NT2/D1 (cell line): ENCODE results near the gene DYRK2.

Experiments
- YY1 ChIP-seq: IDR thresholded peaks from 2 replicates; pipeline ENCODE4 v1.6.1; 2011; ENCODE audit not compliant: insufficient read length, insufficient read depth
- ZNF274 ChIP-seq: IDR thresholded peaks from 2 replicates; pipeline ENCODE4 v1.6.1; 2011; ENCODE audit warnings: mild to moderate bottlenecking, low read depth, low read length

DNA sequence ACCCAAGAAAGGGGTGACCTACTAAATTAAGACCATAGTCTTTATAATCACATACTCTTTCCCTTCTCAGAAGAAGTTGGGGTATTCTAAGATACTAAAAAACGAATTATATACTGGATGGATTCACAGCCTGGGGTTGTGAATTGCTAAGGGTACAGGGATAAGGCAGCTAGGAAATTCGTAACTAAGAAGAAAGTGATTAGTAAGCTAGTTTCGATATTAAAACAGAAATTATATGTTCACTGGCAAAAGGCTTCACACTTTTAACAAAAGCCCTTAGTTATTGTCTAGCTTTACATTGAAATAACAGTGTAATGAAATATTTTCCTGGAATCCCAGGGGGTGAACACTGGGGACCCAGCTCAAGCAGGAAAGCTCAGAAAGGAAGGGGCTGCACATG is 35.5 kb upstream of the DYRK2 start:
- TF ChIP-seq YY1 (no peak), ZNF274 (no peak)
